H1 (cell line): ENCODE results near the gene PAQR9. TPM values are rescaled to one million over a fixed set of nuclear protein-coding genes. Genes with fewer than 3 reads are reported as not detected.

Experiments used
- CTCF ChIA-PET: fragments of 300-600 bp; sonication (Branson Sonifier 250); formaldehyde crosslinking; loops from one replicate; lab custom pipeline; 2021; ENCODE audit not compliant: partially characterized antibody; lab: Charles Lee
- POLR2A ChIA-PET: fragments of 300-600 bp; sonication (Branson Sonifier 250); formaldehyde crosslinking; loops from one replicate; lab custom pipeline; 2021; ENCODE audit warnings: inconsistent platforms; ENCODE audit not compliant: partially characterized antibody; lab: Charles Lee
- DNase-seq, 2 experiments: peaks; one replicate each; pipeline versions ENCODE4 v3.0.0 to v3.0.0-alpha.2; 2010 to 2022; ENCODE audit warnings: low spot score in 2 of 2, low read depth in 1 of 2, mixed read lengths in 1 of 2
- FAIRE-seq: peaks from 2 replicates; lab custom pipeline; 2011; peaks lifted over from hg19 to GRCh38; lab: Jason Lieb, UNC
- H2AFZ ChIP-seq: 2 replicates; pipeline ENCODE4 v1.8.1; 2012; ENCODE audit warnings: low read length, inconsistent platforms
- H2AK5ac ChIP-seq: 2 replicates; pipeline ENCODE4 v1.6.1; 2013; ENCODE audit warnings: low read depth, low read length
- H2BK120ac ChIP-seq: replicated peaks from 2 replicates; pipeline ENCODE3; 2013; ENCODE audit warnings: low read depth, low read length, inconsistent platforms
- H2BK12ac ChIP-seq: 2 replicates; pipeline ENCODE4 v1.6.1; 2013; ENCODE audit warnings: low read depth, low read length
- H2BK15ac ChIP-seq: 2 replicates; pipeline ENCODE4 v1.6.1; 2013; ENCODE audit warnings: low read length
- H2BK20ac ChIP-seq: 2 replicates; pipeline ENCODE4 v1.6.1; 2013; ENCODE audit warnings: low read length
- H2BK5ac ChIP-seq: 2 replicates; pipeline ENCODE4 v1.6.1; 2013; ENCODE audit warnings: low read depth, low read length
- H3K14ac ChIP-seq: 2 replicates; pipeline ENCODE4 v1.6.1; 2013; ENCODE audit warnings: inconsistent platforms; ENCODE audit not compliant: insufficient read length
- H3K18ac ChIP-seq: 2 replicates; pipeline ENCODE4 v1.6.1; 2013; ENCODE audit warnings: low read length; ENCODE audit errors: extremely low read depth
- H3K23ac ChIP-seq: 2 replicates; pipeline ENCODE4 v1.6.1; 2013; ENCODE audit warnings: inconsistent platforms; ENCODE audit not compliant: insufficient read length
- H3K23me2 ChIP-seq: 2 replicates; pipeline ENCODE4 v1.6.1; 2013; ENCODE audit warnings: low read depth, low read length
- H3K27ac ChIP-seq: 2 replicates; pipeline ENCODE4 v1.6.1; 2011; ENCODE audit warnings: low read depth, low read length, inconsistent platforms
- H3K27me3 ChIP-seq, 4 experiments: replicated peaks in 1 of 4; 1 replicate in 1 of 4; 2 replicates in 3 of 4; pipeline versions ENCODE4 v1.6.1 to v1.8.1; 2011 to 2013; ENCODE audit warnings: low read length in 3 of 4, mild to moderate bottlenecking in 3 of 4, inconsistent platforms in 2 of 4, mixed read lengths in 2 of 4, moderate library complexity in 1 of 4; ENCODE audit not compliant: control insufficient read depth in 3 of 4, insufficient read depth in 3 of 4; ENCODE audit errors: extremely low read depth in 1 of 4
- H3K36me3 ChIP-seq, 4 experiments: 2 replicates each; pipeline versions ENCODE4 v1.6.1 to v1.8.1; 2011 to 2013; ENCODE audit warnings: mild to moderate bottlenecking in 4 of 4, low read length in 3 of 4, moderate library complexity in 2 of 4, control low read depth in 1 of 4, inconsistent platforms in 1 of 4; ENCODE audit not compliant: insufficient read depth in 4 of 4, control insufficient read depth in 2 of 4
- H3K4ac ChIP-seq: replicated peaks from 2 replicates; pipeline ENCODE3; 2013; ENCODE audit warnings: low read length, low read depth, mixed read lengths, inconsistent platforms; ENCODE audit not compliant: insufficient read length
- H3K4me1 ChIP-seq, 4 experiments: replicated peaks in 1 of 4; 1 replicate in 1 of 4; 2 replicates in 3 of 4; pipeline versions ENCODE4 v1.6.1 to v1.8.1; 2011 to 2013; ENCODE audit warnings: low read length in 3 of 4, inconsistent platforms in 2 of 4, mixed read lengths in 1 of 4; ENCODE audit not compliant: insufficient read depth in 4 of 4, control insufficient read depth in 3 of 4
- H3K4me2 ChIP-seq, 2 experiments: 2 replicates each; pipeline versions ENCODE4 v1.6.1 to v1.8.1; 2011 to 2013; ENCODE audit warnings: low read depth in 2 of 2, low read length in 2 of 2, control low read depth in 1 of 2, inconsistent platforms in 1 of 2, mild to moderate bottlenecking in 1 of 2; ENCODE audit not compliant: insufficient read depth in 1 of 2
- H3K4me3 ChIP-seq, 4 experiments: fragments of 200-600, 300-600 bp in 1 of 4; sonication (generic), shearing (Covaris generic), sonication (Bioruptor Twin) in 1 of 4; 2 replicates each; pipeline versions ENCODE4 v1.5.1 to v1.8.1; 2011 to 2016; ENCODE audit warnings: low read length in 4 of 4, low read depth in 3 of 4, control low read depth in 2 of 4, inconsistent platforms in 2 of 4, mild to moderate bottlenecking in 2 of 4, mixed read lengths in 1 of 4, moderate library complexity in 1 of 4; ENCODE audit not compliant: insufficient read depth in 2 of 4; ENCODE audit errors: extremely low read depth in 1 of 4
- H3K56ac ChIP-seq: replicated peaks from 2 replicates; pipeline ENCODE3; 2013; ENCODE audit warnings: low read depth, mild to moderate bottlenecking, mixed read lengths, low read length, inconsistent platforms; ENCODE audit not compliant: insufficient read length
- H3K79me1 ChIP-seq: 2 replicates; pipeline ENCODE4 v1.6.1; 2013; ENCODE audit warnings: low read depth, low read length, control low read depth
- H3K79me2 ChIP-seq, 2 experiments: 2 replicates each; pipeline versions ENCODE4 v1.6.1 to v1.8.1; 2012 to 2013; ENCODE audit warnings: low read length in 2 of 2, mild to moderate bottlenecking in 2 of 2, inconsistent platforms in 1 of 2; ENCODE audit not compliant: insufficient read depth in 2 of 2, control insufficient read depth in 1 of 2
- H3K9ac ChIP-seq, 4 experiments: replicated peaks in 1 of 4; 1 replicate in 1 of 4; 2 replicates in 3 of 4; pipeline versions ENCODE4 v1.6.1 to v1.8.1; 2011 to 2013; ENCODE audit warnings: low read depth in 3 of 4, low read length in 3 of 4, control low read depth in 2 of 4, mild to moderate bottlenecking in 2 of 4, moderate library complexity in 2 of 4, inconsistent platforms in 1 of 4; ENCODE audit errors: extremely low read depth in 1 of 4
- H3K9me3 ChIP-seq, 2 experiments: 2 replicates each; pipeline versions ENCODE4 v1.6.1 to v1.8.1; 2012 to 2013; ENCODE audit warnings: mild to moderate bottlenecking in 2 of 2, moderate library complexity in 2 of 2, control low read depth in 1 of 2, inconsistent platforms in 1 of 2, low read depth in 1 of 2, low read length in 1 of 2, mixed read lengths in 1 of 2; ENCODE audit not compliant: insufficient read depth in 2 of 2
- H4K20me1 ChIP-seq, 2 experiments: replicated peaks in 1 of 2; 2 replicates each; pipeline versions ENCODE3 to v1.8.1; 2011 to 2013; ENCODE audit warnings: inconsistent platforms in 2 of 2, low read length in 2 of 2, mild to moderate bottlenecking in 1 of 2; ENCODE audit not compliant: insufficient read depth in 2 of 2, control insufficient read depth in 1 of 2
- H4K5ac ChIP-seq: 2 replicates; pipeline ENCODE4 v1.6.1; 2013; ENCODE audit warnings: low read length, low read depth, mixed read lengths, inconsistent platforms; ENCODE audit not compliant: insufficient read length
- H4K8ac ChIP-seq: 2 replicates; pipeline ENCODE4 v1.8.0; 2013; ENCODE audit warnings: mild to moderate bottlenecking, moderate library complexity, low read length, inconsistent platforms; ENCODE audit not compliant: insufficient read depth; ENCODE audit errors: extremely low read depth
- H4K91ac ChIP-seq: replicated peaks from 2 replicates; pipeline ENCODE3; 2013; ENCODE audit warnings: low read length, mixed read lengths, inconsistent platforms; ENCODE audit not compliant: insufficient read length
- MAFK ChIP-seq: IDR thresholded peaks from 2 replicates; pipeline ENCODE4 v1.6.1; 2012; ENCODE audit warnings: low read depth, mild to moderate bottlenecking, improper control_type of control experiment, low read length
- MAX ChIP-seq: IDR thresholded peaks from 2 replicates; pipeline ENCODE4 v1.6.1; 2012; ENCODE audit warnings: inconsistent platforms
- NANOG ChIP-seq: IDR thresholded peaks from 2 replicates; pipeline ENCODE4 v1.6.1; 2011; ENCODE audit warnings: low read length, low read depth, mild to moderate bottlenecking, inconsistent platforms; ENCODE audit not compliant: insufficient read depth, poor library complexity, severe bottlenecking
- PHF8 ChIP-seq: fragments of 200-600 bp; sonication (generic); conservative IDR thresholded peaks from 2 replicates; pipeline ENCODE4 v1.7.1; 2012; ENCODE audit warnings: low read depth, mild to moderate bottlenecking, inconsistent platforms, low read length, moderate library complexity
- SP2 ChIP-seq: IDR thresholded peaks from 2 replicates; pipeline ENCODE4 v1.6.1; 2012; ENCODE audit warnings: mild to moderate bottlenecking, low read length, inconsistent platforms
- polyA plus RNA-seq, 7 experiments: library from polyadenylated mRNA; depleted of rRNA in 3 of 7; stranded (reverse) in 5 of 7; unstranded in 2 of 7; fragments of >200 nt in 5 of 7; fragments of 200-250 nt in 2 of 7; gene quantifications; 1 replicate in 5 of 7; 2 replicates in 1 of 7; 4 replicates in 1 of 7; pipeline versions ENCODE4 v1.2.1 to v1.2.3, GENCODE V29; 2011 to 2013; ENCODE audit warnings: missing spikeins in 2 of 7, mixed read lengths in 2 of 7
- total RNA-seq: library from RNA; stranded (reverse); fragmentation: NEBNext Ultra II Directional; extraction: Animal tissue kit (Norgen Biotek cat#: 25700); gene quantifications from 2 replicates; pipeline ENCODE4 v1.2.1, GENCODE V29; 2021

PAQR9 gene
- total and polyA plus RNA-seq, 2 of the 8 experiments (the other 6 are each of a cell fraction or from before 2014, with no cell fraction given) = 2.6 to 5.2 TPM

DNA sequence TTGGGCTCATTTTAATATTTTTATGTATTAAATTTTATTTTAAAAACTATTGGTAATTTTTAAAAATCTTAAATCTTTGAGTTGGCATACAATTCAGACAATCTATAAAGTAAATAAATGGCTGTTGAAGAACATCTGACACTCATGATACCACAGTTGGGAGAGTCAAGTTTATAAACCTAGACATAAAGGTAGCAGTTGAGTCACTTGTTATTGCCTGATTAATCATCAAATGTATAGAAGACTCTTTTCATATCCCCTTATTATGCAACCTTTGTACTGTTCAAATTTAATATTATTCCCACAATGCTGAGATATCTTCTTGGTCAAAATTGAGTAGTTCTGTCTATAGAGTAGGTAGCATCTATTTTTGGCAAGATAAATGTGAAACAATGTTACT is 19.6 kb downstream of the PAQR9 start:
- Histone ChIP-seq H3K14ac (no peak overlapping the region), H3K4me3 (no peak overlapping the region), H3K4me1 (peaks cover 0 to 3% (median 1%) of the 10 kb centered on the region in 4 experiments; a peak in 1 of 7 replicates), H3K36me3 (no peaks in the 10 kb centered on the region), H3K79me1 (no peaks in the 10 kb centered on the region), H3K23me2 (peaks cover 2% of the 10 kb centered on the region; the same call in 1 of the 2 replicates), H3K56ac (no peak overlapping the region), H2AK5ac (no peak overlapping the region), H3K23ac (no peak overlapping the region), H4K5ac (no peak overlapping the region), H4K20me1 (no peaks in the 10 kb centered on the region), H3K79me2 (no peaks in the 10 kb centered on the region), H3K9me3 (no peaks in the 10 kb centered on the region), H2BK20ac (no peak overlapping the region), H2BK12ac (no peak overlapping the region), H3K27me3 (no peaks in the 10 kb centered on the region), H3K4ac (no peak overlapping the region), H3K27ac (no peak overlapping the region), H4K8ac (no peak overlapping the region), H2BK15ac (no peak overlapping the region), H3K9ac (no peak overlapping the region), H4K91ac (no peak overlapping the region), H2BK120ac (no peak overlapping the region), H3K4me2 (no peak overlapping the region), H3K18ac (no peak overlapping the region), H2BK5ac (no peak overlapping the region), H2AFZ (no peak overlapping the region)
- no peak for FAIRE-seq
- no peak for DNase-seq
- POLR2A ChIA-PET = no interaction called here
- CTCF ChIA-PET = interaction anchor here (0.7 to 3.0 kb wide), 4 partner anchors 12 to 152 kb away, joined by 3 to 21 read pairs (median 4); no protein-coding TSS in a partner anchor
- TF ChIP-seq MAX (no peak), SP2 (no peak), NANOG (no peak), PHF8 (no peak), MAFK (no peak)
